ENCODE results near the gene LDLR.

DNA sequence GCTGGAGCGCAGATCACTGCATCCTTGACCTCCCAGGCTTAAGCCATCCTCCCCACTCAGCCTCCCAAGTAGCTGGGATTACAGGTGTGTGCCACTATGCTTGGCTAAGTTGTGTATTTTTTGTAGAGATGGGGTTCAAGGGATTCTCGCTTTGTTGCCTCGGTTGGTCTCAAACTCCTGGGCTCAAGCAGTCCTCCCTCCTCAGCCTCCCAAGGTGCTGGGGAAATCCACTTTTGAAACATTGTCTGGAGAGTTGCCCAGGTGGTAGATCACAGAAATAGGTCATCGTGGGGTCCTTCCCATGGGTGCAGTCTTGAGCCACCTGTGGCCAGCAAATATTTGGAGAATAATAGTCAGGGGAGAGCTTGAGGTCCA, 5.2 kb downstream of the LDLR start:
- TF ChIP-seq POLR2A (IDR thresholded peaks at IDR 0.05), result no peak
- TF ChIP-seq, protein P1, sequence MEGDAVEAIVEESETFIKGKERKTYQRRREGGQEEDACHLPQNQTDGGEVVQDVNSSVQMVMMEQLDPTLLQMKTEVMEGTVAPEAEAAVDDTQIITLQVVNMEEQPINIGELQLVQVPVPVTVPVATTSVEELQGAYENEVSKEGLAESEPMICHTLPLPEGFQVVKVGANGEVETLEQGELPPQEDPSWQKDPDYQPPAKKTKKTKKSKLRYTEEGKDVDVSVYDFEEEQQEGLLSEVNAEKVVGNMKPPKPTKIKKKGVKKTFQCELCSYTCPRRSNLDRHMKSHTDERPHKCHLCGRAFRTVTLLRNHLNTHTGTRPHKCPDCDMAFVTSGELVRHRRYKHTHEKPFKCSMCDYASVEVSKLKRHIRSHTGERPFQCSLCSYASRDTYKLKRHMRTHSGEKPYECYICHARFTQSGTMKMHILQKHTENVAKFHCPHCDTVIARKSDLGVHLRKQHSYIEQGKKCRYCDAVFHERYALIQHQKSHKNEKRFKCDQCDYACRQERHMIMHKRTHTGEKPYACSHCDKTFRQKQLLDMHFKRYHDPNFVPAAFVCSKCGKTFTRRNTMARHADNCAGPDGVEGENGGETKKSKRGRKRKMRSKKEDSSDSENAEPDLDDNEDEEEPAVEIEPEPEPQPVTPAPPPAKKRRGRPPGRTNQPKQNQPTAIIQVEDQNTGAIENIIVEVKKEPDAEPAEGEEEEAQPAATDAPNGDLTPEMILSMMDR (IDR thresholded peaks at IDR 0.05 in 8 of 11, conservative IDR thresholded peaks at IDR 0.05 in 3 of 11), result no peak
